Measurements from ENCODE around the gene ARHGAP18.

- TF ChIP-seq CTCF (IDR thresholded peaks at IDR 0.05; ENCODE audit: low read depth, low read length, poor library complexity, severe bottlenecking), result no peak
- TF ChIP-seq EZH2phosphoT487 (IDR thresholded peaks at IDR 0.05; ENCODE audit: borderline replicate concordance, low read length), result no peak
Observed at GRCh38 chr6:129606664-129607063, 103.3 kb downstream of the ARHGAP18 start.
